ENCODE measurements around the gene PGGHG.

PGGHG gene

GRCh38 chr11:293852-294661, 5.1 kb downstream of the PGGHG start:
- no peak for TF ChIP-seq CTCF (IDR thresholded peaks at IDR 0.05; ENCODE audit: low read depth, low read length)
- H3K4me3 ChIP-seq (ENCODE audit: low read depth, low read length), result no peak overlapping the region

GRCh38 chr11:294780-295179, 5.9 kb downstream of the PGGHG start:
- no peak overlapping the region for H3K4me3 ChIP-seq (ENCODE audit: low read depth, low read length)
- TF ChIP-seq CTCF (IDR thresholded peaks at IDR 0.05; ENCODE audit: low read depth, low read length), result no peak

GRCh38 chr11:295351-296170, 6.6 kb downstream of the PGGHG start:
- H3K4me3 ChIP-seq (ENCODE audit: low read depth, low read length), result no peak overlapping the region
- TF ChIP-seq CTCF (IDR thresholded peaks at IDR 0.05; ENCODE audit: low read depth, low read length), result no peak

- no peak for TF ChIP-seq CTCF (IDR thresholded peaks at IDR 0.05; ENCODE audit: low read depth, low read length)
- H3K4me3 ChIP-seq (ENCODE audit: low read depth, low read length), result no peak overlapping the region
Observed at GRCh38 chr11:296171-297050, 7.5 kb downstream of the PGGHG start.

- H3K4me3 ChIP-seq (ENCODE audit: low read depth, low read length), result no peak overlapping the region
- TF ChIP-seq CTCF (IDR thresholded peaks at IDR 0.05; ENCODE audit: low read depth, low read length), result no peak
Observed at GRCh38 chr11:297051-297585, 8.2 kb downstream of the PGGHG start.

- no peak for TF ChIP-seq CTCF (IDR thresholded peaks at IDR 0.05; ENCODE audit: low read depth, low read length)
- H3K4me3 ChIP-seq (ENCODE audit: low read depth, low read length), result no peak overlapping the region
Observed at GRCh38 chr11:297586-298405, 8.9 kb downstream of the PGGHG start.

Data from WI38 (cell line).